OCI-LY7 (cell line): ENCODE results near the gene IHH. TPM values are rescaled to one million over a fixed set of nuclear protein-coding genes. Genes with fewer than 3 reads are reported as not detected.
A peak's percentile ranks its signal among the peaks of the same experiment; 100 is the strongest.

ENCODE experiments used
- BruUV-seq: library from RNA; stranded (reverse); fragments of 400-500 nt; replicated peaks from 2 replicates; lab custom pipeline; 2021; lab: Mats Ljungman, UMichigan
- CTCF ChIA-PET: fragments of 300-600 bp; sonication (Branson Sonifier 250); formaldehyde crosslinking; loops from one replicate; lab custom pipeline; 2022; ENCODE audit warnings: antibody characterized with exemption; ENCODE audit not compliant: unreplicated experiment; lab: Charles Lee
- POLR2A ChIA-PET: fragments of 300-600 bp; sonication (Branson Sonifier 250); formaldehyde crosslinking; loops from one replicate; lab custom pipeline; 2022; ENCODE audit warnings: antibody characterized with exemption; lab: Charles Lee
- DNase-seq: peaks from one replicate; pipeline ENCODE4 v3.0.0-alpha.2; 2015; ENCODE audit warnings: low spot score
- H2AFZ ChIP-seq: fragments of 200-600 bp; sonication (generic), shearing (Covaris generic); 2 replicates; pipeline ENCODE4 v1.6.1; 2014; ENCODE audit warnings: mild to moderate bottlenecking, antibody characterized with exemption, low read length, moderate library complexity
- H3K27ac ChIP-seq: fragments of 200-600 bp; sonication (generic); 2 replicates; pipeline ENCODE4 v1.5.1; 2014; ENCODE audit warnings: mixed run types, low read depth, mild to moderate bottlenecking, moderate library complexity, low read length, inconsistent platforms; ENCODE audit not compliant: poor library complexity, severe bottlenecking
- H3K36me3 ChIP-seq: fragments of 200-600 bp; sonication (generic); 2 replicates; pipeline ENCODE4 v1.6.1; 2014; ENCODE audit warnings: mild to moderate bottlenecking, antibody characterized with exemption, low read length, moderate library complexity, mixed read lengths; ENCODE audit not compliant: insufficient read depth
- H3K4me1 ChIP-seq: fragments of 200-600 bp; sonication (generic); 2 replicates; pipeline ENCODE4 v1.5.1; 2014; ENCODE audit warnings: mild to moderate bottlenecking, low read length; ENCODE audit not compliant: insufficient read depth, poor library complexity, severe bottlenecking
- H3K4me2 ChIP-seq: fragments of 200-600 bp; sonication (generic); 2 replicates; pipeline ENCODE4 v1.6.1; 2014; ENCODE audit warnings: mild to moderate bottlenecking, low read length
- H3K4me3 ChIP-seq: fragments of 200-600 bp; sonication (generic); 2 replicates; pipeline ENCODE4 v1.5.1; 2014; ENCODE audit warnings: mild to moderate bottlenecking, low read depth, low read length; ENCODE audit not compliant: poor library complexity, severe bottlenecking
- H3K79me2 ChIP-seq: fragments of 200-600 bp; sonication (generic); 2 replicates; pipeline ENCODE4 v1.6.1; 2016; ENCODE audit warnings: low read depth, mild to moderate bottlenecking, low read length, moderate library complexity, mixed read lengths; ENCODE audit not compliant: insufficient read depth
- H3K9me2 ChIP-seq: fragments of 200-600 bp; sonication (generic); 2 replicates; pipeline ENCODE4 v1.6.1; 2016; ENCODE audit warnings: mild to moderate bottlenecking, low read length, mixed read lengths; ENCODE audit not compliant: insufficient read depth
- H3K9me3 ChIP-seq: fragments of 200-600 bp; sonication (generic); 2 replicates; pipeline ENCODE4 v1.6.1; 2014; ENCODE audit warnings: mild to moderate bottlenecking, mixed run types, low read length, mixed read lengths
- H4K20me1 ChIP-seq: fragments of 200-600 bp; sonication (generic); 2 replicates; pipeline ENCODE4 v1.6.1; 2014; ENCODE audit warnings: mild to moderate bottlenecking, antibody characterized with exemption, low read length, moderate library complexity, mixed read lengths; ENCODE audit not compliant: insufficient read depth
- EZH2phosphoT487 ChIP-seq: fragments of 200-600 bp; sonication (generic); IDR thresholded peaks from 2 replicates; pipeline ENCODE4 v1.6.1; 2018; ENCODE audit warnings: low read depth, borderline replicate concordance, mild to moderate bottlenecking, mixed run types, antibody characterized with exemption, low read length, moderate library complexity, mixed read lengths
- intact Hi-C: fragments of 100-400 bp; cut with micrococcal nuclease; formaldehyde crosslinking; loops from one replicate; pipeline ENCODE4 v1.10.0; 2022; ENCODE audit not compliant: unreplicated experiment
- total RNA-seq, 2 experiments: library from RNA; depleted of rRNA in 1 of 2; stranded (reverse); fragments of >200 nt in 1 of 2; shearing (Covaris generic) in 1 of 2; gene quantifications; 2 replicates each; pipeline ENCODE4 v1.2.3, GENCODE V29; 2014 to 2022
- TF ChIP-seq, protein P1 (sequence below): fragments of 200-600 bp; sonication (generic); conservative IDR thresholded peaks from 2 replicates; pipeline ENCODE4 v1.5.1; 2014; ENCODE audit warnings: mild to moderate bottlenecking, antibody characterized with exemption, low read length, moderate library complexity, mixed read lengths

IHH gene
- total RNA-seq, 2 experiments from 2014 or later, result not detected

- Histone ChIP-seq H3K4me2 (no peak overlapping the region), H3K36me3 (no peaks in the 10 kb centered on the region), H3K9me2 (no peaks in the 10 kb centered on the region), H4K20me1 (no peaks in the 10 kb centered on the region), H3K79me2 (no peaks in the 10 kb centered on the region), H2AFZ (no peak overlapping the region), H3K9me3 (no peaks in the 10 kb centered on the region), H3K4me3 (no peak overlapping the region), H3K27ac (no peak overlapping the region), H3K4me1 (no peaks in the 10 kb centered on the region)
- no TSS peak for BruUV-seq
- peak; percentile 74 for DNase-seq
- intact Hi-C loops, result loop anchor here (1.0 to 5.0 kb wide), 4 partner anchors 44 to 237 kb away; no protein-coding TSS in a partner anchor
- ChIA-PET CTCF (interaction anchor here (0.8 to 1.1 kb wide), 2 partner anchors 64 to 96 kb away, joined by 3 to 4 read pairs; no protein-coding TSS in a partner anchor), POLR2A (no interaction called here)
- TF ChIP-seq EZH2phosphoT487, result no peak
- TF ChIP-seq, protein P1, sequence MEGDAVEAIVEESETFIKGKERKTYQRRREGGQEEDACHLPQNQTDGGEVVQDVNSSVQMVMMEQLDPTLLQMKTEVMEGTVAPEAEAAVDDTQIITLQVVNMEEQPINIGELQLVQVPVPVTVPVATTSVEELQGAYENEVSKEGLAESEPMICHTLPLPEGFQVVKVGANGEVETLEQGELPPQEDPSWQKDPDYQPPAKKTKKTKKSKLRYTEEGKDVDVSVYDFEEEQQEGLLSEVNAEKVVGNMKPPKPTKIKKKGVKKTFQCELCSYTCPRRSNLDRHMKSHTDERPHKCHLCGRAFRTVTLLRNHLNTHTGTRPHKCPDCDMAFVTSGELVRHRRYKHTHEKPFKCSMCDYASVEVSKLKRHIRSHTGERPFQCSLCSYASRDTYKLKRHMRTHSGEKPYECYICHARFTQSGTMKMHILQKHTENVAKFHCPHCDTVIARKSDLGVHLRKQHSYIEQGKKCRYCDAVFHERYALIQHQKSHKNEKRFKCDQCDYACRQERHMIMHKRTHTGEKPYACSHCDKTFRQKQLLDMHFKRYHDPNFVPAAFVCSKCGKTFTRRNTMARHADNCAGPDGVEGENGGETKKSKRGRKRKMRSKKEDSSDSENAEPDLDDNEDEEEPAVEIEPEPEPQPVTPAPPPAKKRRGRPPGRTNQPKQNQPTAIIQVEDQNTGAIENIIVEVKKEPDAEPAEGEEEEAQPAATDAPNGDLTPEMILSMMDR, result peak; percentile 84
Observed at GRCh38 chr2:219057709-219058540, 2.8 kb downstream of the IHH start.

- no peak overlapping the region for H3K4me2 ChIP-seq
- POLR2A ChIA-PET, result no interaction called here
Observed at GRCh38 chr2:219056896-219057708, 3.6 kb downstream of the IHH start.

More at GRCh38 chr2:219056896-219057708, 3.6 kb downstream of the IHH start:
- Histone ChIP-seq H3K79me2 (no peaks in the 10 kb centered on the region), H3K27ac (no peak overlapping the region), H3K9me2 (no peaks in the 10 kb centered on the region), H3K36me3 (no peaks in the 10 kb centered on the region), H3K4me1 (no peaks in the 10 kb centered on the region), H2AFZ (no peak overlapping the region), H3K4me3 (no peak overlapping the region), H3K9me3 (no peaks in the 10 kb centered on the region), H4K20me1 (no peaks in the 10 kb centered on the region)
- intact Hi-C loops, result loop anchor here (5.0 kb wide), 1 partner anchor 45 kb away; no protein-coding TSS in a partner anchor
- DNase-seq, result no peak
- TF ChIP-seq, protein P1, result no peak
- no peak for TF ChIP-seq EZH2phosphoT487
- no TSS peak for BruUV-seq
- CTCF ChIA-PET, result no interaction called here
